ENCODE results near the gene RAPGEF2. TPM values are rescaled to one million over a fixed set of nuclear protein-coding genes. Genes with fewer than 3 reads are reported as not detected.

RAPGEF2 gene
- total RNA-seq, 1 donor from 2014 or later = 31.0 TPM

DNA sequence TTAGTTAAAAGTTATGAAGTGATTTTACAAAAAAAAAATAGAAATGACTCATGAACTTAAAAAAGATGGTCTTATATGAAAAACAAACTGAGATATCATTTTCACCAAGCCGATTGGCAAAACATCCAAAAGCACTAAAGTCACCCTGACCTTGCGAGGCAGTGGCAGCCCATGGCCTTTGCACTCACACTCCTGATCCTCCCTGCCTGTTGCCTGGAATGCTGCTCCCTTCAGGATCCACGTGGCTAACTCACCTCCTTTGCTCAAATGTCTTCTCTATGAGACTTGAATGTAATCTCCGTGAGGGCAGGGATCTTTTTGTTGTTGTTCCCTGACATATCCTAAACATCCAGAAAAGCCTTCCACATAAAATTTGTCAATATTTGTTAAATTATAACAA, 106.4 kb downstream of the RAPGEF2 start:
- no peak for DNase-seq (ENCODE audit: low spot score)
- Mint-ChIP-seq H3K4me1 (ENCODE audit: low read depth) (peaks cover 47% of the 10 kb centered on the region), H3K4me3 (ENCODE audit: unreplicated experiment) (no peak overlapping the region), H3K27ac (ENCODE audit: unreplicated experiment) (no peak overlapping the region), H3K36me3 (ENCODE audit: low read depth) (peaks cover 2% of the 10 kb centered on the region), H3K27me3 (ENCODE audit: low read depth) (no peaks in the 10 kb centered on the region), H3K9me3 (ENCODE audit: low read depth) (no peaks in the 10 kb centered on the region)
- TF ChIP-seq CTCF (IDR thresholded peaks at IDR 0.05) = no peak

DNA sequence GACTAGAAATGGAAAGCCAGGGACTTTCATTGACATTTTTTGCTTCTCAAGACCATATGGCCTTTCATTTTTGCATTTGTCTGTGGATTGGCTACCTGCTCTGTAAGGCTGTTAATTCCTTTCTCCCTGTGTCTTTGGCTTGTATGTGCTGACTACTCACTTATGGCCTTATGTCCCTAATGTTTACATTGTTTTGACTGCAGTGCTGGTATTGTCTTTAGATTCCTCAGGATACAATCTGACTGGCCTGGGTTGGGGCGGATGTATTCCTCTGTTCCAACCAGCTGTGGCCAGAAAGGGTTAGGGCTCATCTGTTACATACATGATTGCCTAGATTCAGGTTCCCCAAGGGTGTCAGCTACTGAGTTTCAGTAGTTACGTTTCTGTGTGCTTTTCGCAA, 108.1 kb downstream of the RAPGEF2 start:
- TF ChIP-seq CTCF (IDR thresholded peaks at IDR 0.05) = no peak
- DNase-seq (ENCODE audit: low spot score) = no peak
- H3K4me1 Mint-ChIP-seq (ENCODE audit: low read depth) = peaks cover 42% of the 10 kb centered on the region

DNA sequence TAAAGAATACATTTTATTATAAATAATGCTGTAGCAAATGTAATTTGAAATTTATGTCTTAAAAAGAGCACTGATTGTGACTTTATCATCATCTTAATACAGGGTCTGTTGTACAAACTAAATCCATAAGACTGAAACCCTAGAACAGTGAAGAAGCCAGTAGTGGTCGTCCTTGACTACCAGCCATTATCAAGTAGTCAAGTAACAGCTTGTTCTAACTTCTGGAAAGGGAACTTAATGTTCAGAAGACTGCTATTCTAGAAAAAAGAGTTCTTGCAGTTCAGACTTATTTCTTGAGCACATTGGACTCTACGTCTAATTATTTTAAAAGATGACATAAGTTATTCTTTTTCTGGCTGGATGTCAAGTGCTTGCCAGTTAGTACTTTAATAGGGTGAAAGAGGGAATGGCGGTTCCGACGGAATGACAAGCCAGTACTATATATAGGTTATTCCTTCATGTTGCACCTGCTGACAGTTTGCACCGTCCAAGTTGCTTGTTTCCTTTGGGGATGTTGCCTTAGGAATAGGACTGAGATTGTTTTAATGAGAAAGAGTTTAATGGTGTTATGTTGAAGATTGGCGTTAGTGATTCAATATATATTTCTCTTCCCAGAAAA, 109.9 kb downstream of the RAPGEF2 start:
- H3K27ac Mint-ChIP-seq (ENCODE audit: unreplicated experiment) = no peak overlapping the region
- H3K27me3 Mint-ChIP-seq (ENCODE audit: low read depth) = no peaks in the 10 kb centered on the region
- H3K4me3 Mint-ChIP-seq (ENCODE audit: unreplicated experiment) = no peak overlapping the region
- no peaks in the 10 kb centered on the region for H3K9me3 Mint-ChIP-seq (ENCODE audit: low read depth)
- TF ChIP-seq CTCF (IDR thresholded peaks at IDR 0.05) = no peak
- peaks cover 27% of the 10 kb centered on the region for H3K4me1 Mint-ChIP-seq (ENCODE audit: low read depth)
- DNase-seq (ENCODE audit: low spot score) = no peak
- peaks cover 2% of the 10 kb centered on the region for H3K36me3 Mint-ChIP-seq (ENCODE audit: low read depth)

More for the DNA sequence above, 108.1 kb downstream of the RAPGEF2 start:
- no peaks in the 10 kb centered on the region for H3K9me3 Mint-ChIP-seq (ENCODE audit: low read depth)
- H3K27me3 Mint-ChIP-seq (ENCODE audit: low read depth) = no peaks in the 10 kb centered on the region
- peaks cover 2% of the 10 kb centered on the region for H3K36me3 Mint-ChIP-seq (ENCODE audit: low read depth)
- H3K27ac Mint-ChIP-seq (ENCODE audit: unreplicated experiment) = no peak overlapping the region
- no peak overlapping the region for H3K4me3 Mint-ChIP-seq (ENCODE audit: unreplicated experiment)

GRCh38 chr4:159216834-159217233, 114.0 kb downstream of the RAPGEF2 start:
- H3K27ac Mint-ChIP-seq (ENCODE audit: unreplicated experiment) = no peak overlapping the region
- no peak overlapping the region for H3K4me3 Mint-ChIP-seq (ENCODE audit: unreplicated experiment)

DNA sequence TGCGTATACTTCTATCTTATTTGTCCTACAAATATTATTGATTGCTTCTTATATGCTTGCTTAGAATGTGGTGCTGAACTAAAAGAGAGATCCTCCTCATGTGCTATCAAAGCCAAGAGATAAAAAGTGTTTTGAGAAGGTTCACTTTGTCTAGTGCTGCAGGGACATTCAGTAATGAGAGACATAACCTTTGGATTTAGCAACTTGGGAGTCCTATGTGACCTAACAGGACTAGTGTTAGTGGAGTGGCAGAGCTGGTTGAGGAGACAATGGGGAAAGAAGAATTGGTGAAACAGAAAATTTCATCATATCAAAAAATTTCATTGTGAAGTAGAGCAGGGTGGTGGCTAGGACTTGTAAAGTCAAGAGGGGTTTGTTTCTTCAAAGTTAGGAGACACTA, 117.0 kb downstream of the RAPGEF2 start:
- TF ChIP-seq CTCF (IDR thresholded peaks at IDR 0.05) = no peak
- no peaks in the 10 kb centered on the region for H3K27me3 Mint-ChIP-seq (ENCODE audit: low read depth)
- H3K27ac Mint-ChIP-seq (ENCODE audit: unreplicated experiment) = peak overlapping the region; percentile 9
- DNase-seq (ENCODE audit: low spot score) = no peak
- peaks cover 2% of the 10 kb centered on the region for H3K36me3 Mint-ChIP-seq (ENCODE audit: low read depth)
- peaks cover 27% of the 10 kb centered on the region for H3K4me1 Mint-ChIP-seq (ENCODE audit: low read depth)
- H3K9me3 Mint-ChIP-seq (ENCODE audit: low read depth) = no peaks in the 10 kb centered on the region
- no peak overlapping the region for H3K4me3 Mint-ChIP-seq (ENCODE audit: unreplicated experiment)

More at GRCh38 chr4:159216834-159217233, 114.0 kb downstream of the RAPGEF2 start:
- H3K36me3 Mint-ChIP-seq (ENCODE audit: low read depth) = peaks cover 3% of the 10 kb centered on the region
- DNase-seq (ENCODE audit: low spot score) = no peak
- H3K9me3 Mint-ChIP-seq (ENCODE audit: low read depth) = no peaks in the 10 kb centered on the region
- peaks cover 31% of the 10 kb centered on the region for H3K4me1 Mint-ChIP-seq (ENCODE audit: low read depth)
- no peaks in the 10 kb centered on the region for H3K27me3 Mint-ChIP-seq (ENCODE audit: low read depth)
- TF ChIP-seq CTCF (IDR thresholded peaks at IDR 0.05) = no peak
